Keratinocyte (primary cell): ENCODE data around the gene ADAMTS9.

ENCODE experiments used
- EZH2 ChIP-seq: IDR thresholded peaks from one replicate; pipeline ENCODE4 v1.6.1; 2012; ENCODE audit warnings: inconsistent platforms, mild to moderate bottlenecking, low read length, moderate library complexity
- TF ChIP-seq, protein P1 (sequence below), 3 experiments: IDR thresholded peaks in 1 of 3; conservative IDR thresholded peaks in 1 of 3; optimal IDR thresholded peaks in 1 of 3; 2 replicates in 2 of 3; 3 replicates in 1 of 3; pipeline versions ENCODE3 to v1.5.1; 2011; ENCODE audit warnings: low read length in 3 of 3, mild to moderate bottlenecking in 3 of 3, moderate library complexity in 2 of 3, control low read depth in 1 of 3, inconsistent platforms in 1 of 3; ENCODE audit not compliant: insufficient read depth in 2 of 3; ENCODE audit errors: extremely low read depth in 1 of 3

DNA sequence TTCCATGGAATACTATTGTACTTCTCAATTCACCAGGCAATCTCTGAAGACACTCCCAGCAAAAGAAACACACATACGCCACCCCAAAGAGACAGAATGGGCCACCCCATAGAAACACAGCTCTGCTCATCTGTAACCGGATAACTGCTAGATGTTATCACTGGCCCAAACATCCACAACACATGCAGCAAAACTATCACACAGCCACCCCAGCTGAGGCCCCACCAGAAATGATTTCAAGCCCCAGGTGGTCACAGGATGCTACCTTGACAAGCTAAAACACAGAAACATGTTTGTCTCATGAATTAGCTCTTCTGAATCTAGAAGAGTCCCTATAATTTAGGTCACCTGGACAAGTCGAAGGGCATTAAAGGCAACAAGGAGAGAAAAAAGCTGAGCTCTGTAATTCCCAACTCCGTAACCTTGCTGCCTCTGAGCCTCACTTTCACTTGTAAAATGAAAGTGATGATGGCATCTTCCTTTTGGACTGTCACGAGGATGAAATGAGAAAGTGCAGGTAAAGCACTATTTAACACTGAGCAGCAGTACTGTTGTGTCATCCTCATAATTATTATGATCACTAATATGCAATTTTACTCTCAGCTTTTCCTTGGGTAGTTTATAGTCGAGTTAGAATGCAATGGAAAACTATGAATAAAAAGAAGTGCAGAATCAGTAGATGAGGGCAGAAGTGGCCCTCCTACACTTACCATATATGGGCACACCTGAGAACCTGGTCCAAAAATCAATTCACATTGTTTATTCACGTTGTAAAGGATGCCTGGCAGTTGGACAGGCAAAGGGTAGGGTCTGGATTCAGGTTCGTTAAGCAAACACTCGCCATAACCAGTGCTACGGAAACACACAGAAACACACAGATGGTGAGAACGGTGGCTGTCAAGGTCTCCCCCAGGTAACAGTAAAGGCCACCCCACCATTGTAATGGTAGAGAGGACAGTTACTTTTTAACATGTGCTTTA, 38.6 kb downstream of the ADAMTS9 start:
- TF ChIP-seq, protein P1, sequence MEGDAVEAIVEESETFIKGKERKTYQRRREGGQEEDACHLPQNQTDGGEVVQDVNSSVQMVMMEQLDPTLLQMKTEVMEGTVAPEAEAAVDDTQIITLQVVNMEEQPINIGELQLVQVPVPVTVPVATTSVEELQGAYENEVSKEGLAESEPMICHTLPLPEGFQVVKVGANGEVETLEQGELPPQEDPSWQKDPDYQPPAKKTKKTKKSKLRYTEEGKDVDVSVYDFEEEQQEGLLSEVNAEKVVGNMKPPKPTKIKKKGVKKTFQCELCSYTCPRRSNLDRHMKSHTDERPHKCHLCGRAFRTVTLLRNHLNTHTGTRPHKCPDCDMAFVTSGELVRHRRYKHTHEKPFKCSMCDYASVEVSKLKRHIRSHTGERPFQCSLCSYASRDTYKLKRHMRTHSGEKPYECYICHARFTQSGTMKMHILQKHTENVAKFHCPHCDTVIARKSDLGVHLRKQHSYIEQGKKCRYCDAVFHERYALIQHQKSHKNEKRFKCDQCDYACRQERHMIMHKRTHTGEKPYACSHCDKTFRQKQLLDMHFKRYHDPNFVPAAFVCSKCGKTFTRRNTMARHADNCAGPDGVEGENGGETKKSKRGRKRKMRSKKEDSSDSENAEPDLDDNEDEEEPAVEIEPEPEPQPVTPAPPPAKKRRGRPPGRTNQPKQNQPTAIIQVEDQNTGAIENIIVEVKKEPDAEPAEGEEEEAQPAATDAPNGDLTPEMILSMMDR (optimal IDR thresholded peaks at IDR 0.05 in 1 of 3, IDR thresholded peaks at IDR 0.05 in 1 of 3, conservative IDR thresholded peaks at IDR 0.05 in 1 of 3; ENCODE audit: extremely low read depth in 1 of 3, insufficient read depth in 2 of 3, low read length in 3 of 3), result no peak
- no peak for TF ChIP-seq EZH2
